Keratinocyte (primary cell): ENCODE results near the gene NTNG2. TPM values are rescaled to one million over a fixed set of nuclear protein-coding genes. Genes with fewer than 3 reads are reported as not detected.

Source experiments
- DNase-seq: peaks from one replicate; pipeline ENCODE4 v3.0.0-alpha.2; 2011; ENCODE audit warnings: low read depth, missing footprints, low spot score
- FAIRE-seq: peaks from 2 replicates; lab custom pipeline; 2011; peaks lifted over from hg19 to GRCh38; lab: Jason Lieb, UNC
- H2AFZ ChIP-seq: 2 replicates; pipeline ENCODE4 v1.6.0; 2012; ENCODE audit warnings: low read length, control low read depth, inconsistent platforms; ENCODE audit not compliant: control insufficient read depth
- H3K27ac ChIP-seq: 2 replicates; pipeline ENCODE4 v1.5.1; 2011; ENCODE audit warnings: low read length; ENCODE audit not compliant: control insufficient read depth, insufficient read depth
- H3K27me3 ChIP-seq: 3 replicates; pipeline ENCODE4 v1.6.0; 2011; ENCODE audit warnings: low read length; ENCODE audit not compliant: control insufficient read depth, insufficient read depth; ENCODE audit errors: extremely low read depth
- H3K36me3 ChIP-seq, 2 experiments: 2 replicates in 1 of 2; 3 replicates in 1 of 2; pipeline ENCODE4 v1.5.1; 2011; ENCODE audit warnings: low read length in 2 of 2, mild to moderate bottlenecking in 1 of 2; ENCODE audit not compliant: control insufficient read depth in 2 of 2, insufficient read depth in 2 of 2; ENCODE audit errors: extremely low read depth in 1 of 2
- H3K4me1 ChIP-seq: 3 replicates; pipeline ENCODE4 v1.5.1; 2011; ENCODE audit warnings: low read length; ENCODE audit not compliant: control insufficient read depth, insufficient read depth; ENCODE audit errors: extremely low read depth
- H3K4me2 ChIP-seq: 3 replicates; pipeline ENCODE4 v1.6.0; 2011; ENCODE audit warnings: low read depth, low read length; ENCODE audit not compliant: control insufficient read depth, insufficient read depth; ENCODE audit errors: extremely low read depth
- H3K4me3 ChIP-seq, 3 experiments: fragments of 200-600 bp in 1 of 3; sonication (generic) in 1 of 3; 2 replicates in 2 of 3; 3 replicates in 1 of 3; pipeline ENCODE4 v1.5.1; 2011 to 2016; ENCODE audit warnings: low read length in 3 of 3, mild to moderate bottlenecking in 3 of 3, control low read depth in 2 of 3, inconsistent platforms in 1 of 3, low read depth in 1 of 3, mixed read lengths in 1 of 3, mixed run types in 1 of 3, moderate library complexity in 1 of 3; ENCODE audit not compliant: control insufficient read depth in 2 of 3, insufficient read depth in 2 of 3; ENCODE audit errors: extremely low read depth in 1 of 3
- H3K79me2 ChIP-seq: 2 replicates; pipeline ENCODE4 v1.6.0; 2012; ENCODE audit warnings: low read length; ENCODE audit not compliant: control insufficient read depth, insufficient read depth
- H3K9ac ChIP-seq: 3 replicates; pipeline ENCODE4 v1.6.0; 2011; ENCODE audit warnings: low read length; ENCODE audit not compliant: control insufficient read depth, insufficient read depth; ENCODE audit errors: extremely low read depth
- H3K9me1 ChIP-seq: 3 replicates; pipeline ENCODE4 v1.6.0; 2011; ENCODE audit warnings: low read length; ENCODE audit not compliant: control insufficient read depth, insufficient read depth; ENCODE audit errors: extremely low read depth
- H3K9me3 ChIP-seq: 2 replicates; pipeline ENCODE4 v1.5.1; 2012; ENCODE audit warnings: low read depth, low read length; ENCODE audit not compliant: control insufficient read depth
- H4K20me1 ChIP-seq: 3 replicates; pipeline ENCODE4 v1.6.0; 2011; ENCODE audit warnings: low read length; ENCODE audit not compliant: control insufficient read depth, insufficient read depth; ENCODE audit errors: extremely low read depth
- EZH2 ChIP-seq: IDR thresholded peaks from one replicate; pipeline ENCODE4 v1.6.1; 2012; ENCODE audit warnings: inconsistent platforms, mild to moderate bottlenecking, low read length, moderate library complexity
- dilution Hi-C: fragments of 300-500 bp; cut with MboI; formaldehyde crosslinking; loops from one replicate; pipeline ENCODE4 v1.7.0; 2020; ENCODE audit warnings: low sequenced_read_pairs; ENCODE audit not compliant: extremely low pct_ligation_motif_present
- polyA plus RNA-seq, 5 experiments: library from polyadenylated mRNA; depleted of rRNA in 3 of 5; stranded (reverse) in 3 of 5; stranded (forward) in 1 of 5; unstranded in 1 of 5; fragments of >200 nt; gene quantifications; 1 replicate in 1 of 5; 2 replicates in 3 of 5; 3 replicates in 1 of 5; pipeline versions ENCODE4 v1.2.1 to v1.2.3, GENCODE V29; 2011 to 2012; ENCODE audit warnings: missing spikeins in 2 of 5, low read depth in 1 of 5, low replicate concordance in 1 of 5
- TF ChIP-seq, protein P1 (sequence below), 3 experiments: IDR thresholded peaks in 1 of 3; conservative IDR thresholded peaks in 1 of 3; optimal IDR thresholded peaks in 1 of 3; 2 replicates in 2 of 3; 3 replicates in 1 of 3; pipeline versions ENCODE3 to v1.5.1; 2011; ENCODE audit warnings: low read length in 3 of 3, mild to moderate bottlenecking in 3 of 3, moderate library complexity in 2 of 3, control low read depth in 1 of 3, inconsistent platforms in 1 of 3; ENCODE audit not compliant: insufficient read depth in 2 of 3; ENCODE audit errors: extremely low read depth in 1 of 3

NTNG2 gene
- polyA plus RNA-seq, 1 donor (not counting 4 experiments of a cell fraction or from before 2014, with no cell fraction given): 0.05 TPM

DNA sequence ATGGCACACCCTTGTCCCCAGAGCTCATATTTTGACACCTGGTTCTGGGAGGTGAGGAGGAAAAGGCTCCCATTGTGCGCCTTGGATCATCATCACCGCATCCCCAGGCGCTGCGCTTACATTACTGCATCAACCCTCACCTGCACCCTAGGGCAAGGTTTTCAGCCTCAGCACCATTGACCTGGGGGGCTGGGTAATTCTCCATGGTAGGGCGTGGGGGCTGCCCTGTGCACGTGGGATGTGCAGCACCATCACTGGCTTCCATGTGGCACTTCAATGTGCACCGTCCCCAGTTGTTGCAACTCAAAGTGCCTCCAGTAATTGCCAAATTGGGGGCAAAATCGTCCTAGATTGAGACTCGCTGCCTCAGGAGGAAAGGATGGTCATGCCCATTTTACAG, 83.6 kb downstream of the NTNG2 start:
- no peak overlapping the region for H3K4me3 ChIP-seq
- H3K9ac ChIP-seq: no peak overlapping the region
- dilution Hi-C loops: no loop called here
- no peaks in the 10 kb centered on the region for H3K79me2 ChIP-seq
- TF ChIP-seq EZH2: no peak
- TF ChIP-seq, protein P1, sequence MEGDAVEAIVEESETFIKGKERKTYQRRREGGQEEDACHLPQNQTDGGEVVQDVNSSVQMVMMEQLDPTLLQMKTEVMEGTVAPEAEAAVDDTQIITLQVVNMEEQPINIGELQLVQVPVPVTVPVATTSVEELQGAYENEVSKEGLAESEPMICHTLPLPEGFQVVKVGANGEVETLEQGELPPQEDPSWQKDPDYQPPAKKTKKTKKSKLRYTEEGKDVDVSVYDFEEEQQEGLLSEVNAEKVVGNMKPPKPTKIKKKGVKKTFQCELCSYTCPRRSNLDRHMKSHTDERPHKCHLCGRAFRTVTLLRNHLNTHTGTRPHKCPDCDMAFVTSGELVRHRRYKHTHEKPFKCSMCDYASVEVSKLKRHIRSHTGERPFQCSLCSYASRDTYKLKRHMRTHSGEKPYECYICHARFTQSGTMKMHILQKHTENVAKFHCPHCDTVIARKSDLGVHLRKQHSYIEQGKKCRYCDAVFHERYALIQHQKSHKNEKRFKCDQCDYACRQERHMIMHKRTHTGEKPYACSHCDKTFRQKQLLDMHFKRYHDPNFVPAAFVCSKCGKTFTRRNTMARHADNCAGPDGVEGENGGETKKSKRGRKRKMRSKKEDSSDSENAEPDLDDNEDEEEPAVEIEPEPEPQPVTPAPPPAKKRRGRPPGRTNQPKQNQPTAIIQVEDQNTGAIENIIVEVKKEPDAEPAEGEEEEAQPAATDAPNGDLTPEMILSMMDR (optimal IDR thresholded peaks at IDR 0.05 in 1 of 3, IDR thresholded peaks at IDR 0.05 in 1 of 3, conservative IDR thresholded peaks at IDR 0.05 in 1 of 3; ENCODE audit: extremely low read depth in 1 of 3, insufficient read depth in 2 of 3, low read length in 3 of 3): no peak
- no peak for DNase-seq
- peaks cover 6% of the 10 kb centered on the region for H3K4me1 ChIP-seq
- H4K20me1 ChIP-seq: no peaks in the 10 kb centered on the region
- peaks cover 36% of the 10 kb centered on the region for H3K27me3 ChIP-seq
- H3K36me3 ChIP-seq: no peaks in the 10 kb centered on the region
- H3K4me2 ChIP-seq: no peak overlapping the region
- FAIRE-seq: no peak
- H3K9me3 ChIP-seq: no peaks in the 10 kb centered on the region
- H3K27ac ChIP-seq: no peak overlapping the region
- no peaks in the 10 kb centered on the region for H3K9me1 ChIP-seq
- no peak overlapping the region for H2AFZ ChIP-seq

DNA sequence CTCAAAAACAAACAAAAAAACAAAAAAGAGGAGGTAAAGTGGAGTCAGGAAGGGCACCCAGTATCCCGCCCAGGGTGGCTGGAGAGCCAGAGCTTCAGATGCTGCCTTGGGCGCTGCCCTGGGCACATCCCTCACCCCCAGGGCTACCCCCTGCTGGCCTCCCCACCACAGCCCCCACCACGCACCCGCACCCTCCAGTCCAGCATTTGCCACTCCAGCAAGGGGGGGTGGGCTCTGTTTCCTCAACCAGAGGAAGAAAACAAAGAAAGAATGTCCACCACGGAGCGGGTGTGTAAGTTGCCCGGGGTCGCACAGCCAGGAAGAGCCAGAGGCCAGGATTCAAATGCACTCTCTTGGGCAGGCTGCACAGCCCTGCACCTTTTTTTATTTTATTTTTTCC, 86.1 kb downstream of the NTNG2 start:
- no peaks in the 10 kb centered on the region for H3K79me2 ChIP-seq
- no peaks in the 10 kb centered on the region for H3K9me1 ChIP-seq
- peaks cover 30% of the 10 kb centered on the region for H3K27me3 ChIP-seq
- H2AFZ ChIP-seq: no peak overlapping the region
- H3K27ac ChIP-seq: no peak overlapping the region
- TF ChIP-seq, protein P1 (optimal IDR thresholded peaks at IDR 0.05 in 1 of 3, IDR thresholded peaks at IDR 0.05 in 1 of 3, conservative IDR thresholded peaks at IDR 0.05 in 1 of 3; ENCODE audit: extremely low read depth in 1 of 3, insufficient read depth in 2 of 3, low read length in 3 of 3): no peak
- H3K4me2 ChIP-seq: no peak overlapping the region
- no peaks in the 10 kb centered on the region for H3K4me1 ChIP-seq
- H4K20me1 ChIP-seq: no peaks in the 10 kb centered on the region
- no peak overlapping the region for H3K4me3 ChIP-seq
- H3K36me3 ChIP-seq: no peaks in the 10 kb centered on the region
- FAIRE-seq (no peak), DNase-seq (no peak)
- dilution Hi-C loops: no loop called here
- no peak overlapping the region for H3K9ac ChIP-seq
- H3K9me3 ChIP-seq: no peaks in the 10 kb centered on the region
